Measurements from ENCODE around the gene FILIP1L. TPM values are rescaled to one million over a fixed set of nuclear protein-coding genes. Genes with fewer than 3 reads are reported as not detected.

The FILIP1L gene
- total RNA-seq, 4 donors from 2014 or later: 31.3 to 64.0 (median 46.5) TPM

DNA sequence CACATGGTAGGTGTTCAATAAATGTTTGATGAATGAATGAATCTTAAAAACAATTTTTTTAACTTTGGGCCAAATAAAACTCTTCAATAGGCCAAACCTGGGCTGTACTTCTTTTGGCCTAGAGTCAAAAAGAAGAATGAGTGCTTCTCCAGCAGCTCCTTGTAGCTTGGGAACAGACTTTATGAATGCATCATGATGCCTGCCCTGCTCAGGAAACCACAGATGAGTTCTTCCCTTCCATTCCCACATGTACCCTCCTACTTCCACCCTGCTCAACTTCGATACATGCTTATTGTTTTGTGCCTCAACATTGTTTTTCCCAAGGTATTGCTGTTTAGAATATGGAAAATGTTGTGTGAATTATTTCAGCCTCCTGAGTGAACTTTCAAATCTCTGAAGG is 87.0 kb downstream of the FILIP1L start:
- TF ChIP-seq, protein P1, sequence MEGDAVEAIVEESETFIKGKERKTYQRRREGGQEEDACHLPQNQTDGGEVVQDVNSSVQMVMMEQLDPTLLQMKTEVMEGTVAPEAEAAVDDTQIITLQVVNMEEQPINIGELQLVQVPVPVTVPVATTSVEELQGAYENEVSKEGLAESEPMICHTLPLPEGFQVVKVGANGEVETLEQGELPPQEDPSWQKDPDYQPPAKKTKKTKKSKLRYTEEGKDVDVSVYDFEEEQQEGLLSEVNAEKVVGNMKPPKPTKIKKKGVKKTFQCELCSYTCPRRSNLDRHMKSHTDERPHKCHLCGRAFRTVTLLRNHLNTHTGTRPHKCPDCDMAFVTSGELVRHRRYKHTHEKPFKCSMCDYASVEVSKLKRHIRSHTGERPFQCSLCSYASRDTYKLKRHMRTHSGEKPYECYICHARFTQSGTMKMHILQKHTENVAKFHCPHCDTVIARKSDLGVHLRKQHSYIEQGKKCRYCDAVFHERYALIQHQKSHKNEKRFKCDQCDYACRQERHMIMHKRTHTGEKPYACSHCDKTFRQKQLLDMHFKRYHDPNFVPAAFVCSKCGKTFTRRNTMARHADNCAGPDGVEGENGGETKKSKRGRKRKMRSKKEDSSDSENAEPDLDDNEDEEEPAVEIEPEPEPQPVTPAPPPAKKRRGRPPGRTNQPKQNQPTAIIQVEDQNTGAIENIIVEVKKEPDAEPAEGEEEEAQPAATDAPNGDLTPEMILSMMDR (IDR thresholded peaks at IDR 0.05): no peak
- DNase-seq (ENCODE audit: low spot score) (no peak), ATAC-seq (ENCODE audit: low FRiP score) (no peak)

DNA sequence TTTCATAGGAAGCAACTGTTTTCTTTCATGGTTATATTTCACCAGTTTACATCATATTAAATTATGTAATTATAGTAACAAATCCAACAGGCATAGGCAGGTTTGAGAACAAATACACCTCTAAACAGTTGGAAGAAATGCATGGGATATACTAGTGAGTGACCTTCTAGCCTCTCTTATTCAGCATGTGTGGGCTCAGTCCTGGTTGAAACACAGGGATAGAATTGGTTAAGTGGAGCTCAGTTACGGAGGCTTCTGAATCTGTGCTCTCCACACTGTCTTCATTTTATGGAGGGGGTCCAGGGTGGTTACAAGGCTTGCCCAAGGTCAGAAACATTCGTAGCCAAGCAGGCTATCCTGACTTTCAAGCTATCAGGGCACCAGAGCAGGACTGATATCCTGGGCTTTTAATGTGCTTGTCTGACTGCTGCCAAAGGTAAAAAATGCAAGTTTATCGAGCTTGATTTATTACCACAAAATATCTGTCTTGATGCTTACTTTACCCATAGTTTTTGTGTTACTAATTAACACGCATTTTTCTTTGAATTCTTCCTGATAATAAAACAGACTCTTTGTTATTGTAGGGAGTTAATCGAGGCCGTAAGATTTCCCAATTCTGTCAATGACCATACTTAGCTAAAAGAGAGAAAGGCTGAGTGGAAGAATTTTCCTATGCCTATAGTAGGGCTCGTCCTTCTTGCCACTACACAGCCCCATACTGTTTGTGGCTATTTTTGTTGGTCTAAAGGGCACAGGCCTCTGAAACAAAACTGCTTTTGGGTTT is 89.6 kb downstream of the FILIP1L start:
- ATAC-seq (ENCODE audit: low FRiP score): peak; percentile 60

DNA sequence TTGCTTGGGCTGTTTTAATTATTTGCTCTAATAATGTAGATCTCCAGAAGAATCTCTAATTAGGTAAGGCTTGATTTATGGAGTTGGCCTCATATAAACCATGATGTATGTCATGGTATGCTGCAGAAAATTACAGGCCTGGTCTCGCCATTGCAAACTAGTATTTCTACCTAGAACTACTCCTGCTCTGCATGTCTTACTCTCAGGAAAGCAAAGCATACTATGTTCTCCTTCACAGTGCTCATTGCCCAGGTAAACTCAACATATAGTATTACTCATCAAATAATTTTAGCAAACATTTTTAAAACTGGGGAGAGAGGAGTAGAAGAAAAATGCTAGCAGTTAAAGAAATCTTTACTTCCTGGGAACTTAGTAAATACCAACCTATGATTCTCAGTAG is 90.7 kb downstream of the FILIP1L start:
- DNase-seq (ENCODE audit: low spot score): no peak
- ATAC-seq (ENCODE audit: low FRiP score): no peak
- TF ChIP-seq, protein P1 (IDR thresholded peaks at IDR 0.05): no peak

More for the DNA sequence above, 89.6 kb downstream of the FILIP1L start:
- no peak for DNase-seq (ENCODE audit: low spot score)
- TF ChIP-seq, protein P1 (IDR thresholded peaks at IDR 0.05): no peak

DNA sequence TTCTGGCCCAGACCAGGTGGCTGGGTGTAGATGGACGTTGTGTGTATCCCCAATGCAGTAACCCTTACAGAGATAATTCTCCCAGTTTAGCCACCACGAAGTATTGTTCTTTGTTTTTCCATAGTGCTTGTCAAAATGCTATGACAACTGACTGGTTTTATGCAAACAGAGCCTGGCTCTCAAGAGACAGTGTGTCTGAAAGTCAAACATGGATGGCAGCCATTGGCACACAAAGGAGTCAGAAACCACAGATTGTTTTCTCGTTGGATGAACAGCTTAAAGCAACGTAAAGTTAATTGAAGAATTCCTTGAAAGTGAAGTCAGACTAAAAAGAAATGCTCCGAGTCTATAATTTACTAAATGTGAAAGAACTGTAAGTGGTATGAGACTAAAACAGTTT is 91.2 kb downstream of the FILIP1L start:
- DNase-seq (ENCODE audit: low spot score) (no peak), ATAC-seq (ENCODE audit: low FRiP score) (no peak)

DNA sequence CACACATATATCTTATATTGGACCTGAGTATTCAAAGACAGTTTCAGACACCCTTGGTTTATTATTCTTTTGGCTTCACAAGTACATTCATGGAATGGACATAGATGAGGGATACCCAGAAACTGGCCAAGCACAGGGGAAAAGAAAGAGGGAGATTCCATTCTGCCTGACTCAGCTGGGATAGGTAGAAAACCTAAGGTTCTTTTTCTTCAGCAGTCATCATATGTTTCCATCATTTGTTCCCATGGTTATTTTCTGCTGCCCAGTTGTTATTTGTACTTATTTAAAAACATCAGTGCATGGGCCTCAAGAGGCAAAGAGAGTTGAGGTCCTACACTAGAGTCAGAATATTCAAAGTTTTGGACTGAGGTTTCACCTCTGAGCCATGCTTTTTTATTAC is 91.8 kb downstream of the FILIP1L start:
- DNase-seq (ENCODE audit: low spot score) (no peak), ATAC-seq (ENCODE audit: low FRiP score) (no peak)
- TF ChIP-seq, protein P1 (IDR thresholded peaks at IDR 0.05): no peak

More for the DNA sequence above, 91.2 kb downstream of the FILIP1L start:
- TF ChIP-seq, protein P1 (IDR thresholded peaks at IDR 0.05): no peak

DNA sequence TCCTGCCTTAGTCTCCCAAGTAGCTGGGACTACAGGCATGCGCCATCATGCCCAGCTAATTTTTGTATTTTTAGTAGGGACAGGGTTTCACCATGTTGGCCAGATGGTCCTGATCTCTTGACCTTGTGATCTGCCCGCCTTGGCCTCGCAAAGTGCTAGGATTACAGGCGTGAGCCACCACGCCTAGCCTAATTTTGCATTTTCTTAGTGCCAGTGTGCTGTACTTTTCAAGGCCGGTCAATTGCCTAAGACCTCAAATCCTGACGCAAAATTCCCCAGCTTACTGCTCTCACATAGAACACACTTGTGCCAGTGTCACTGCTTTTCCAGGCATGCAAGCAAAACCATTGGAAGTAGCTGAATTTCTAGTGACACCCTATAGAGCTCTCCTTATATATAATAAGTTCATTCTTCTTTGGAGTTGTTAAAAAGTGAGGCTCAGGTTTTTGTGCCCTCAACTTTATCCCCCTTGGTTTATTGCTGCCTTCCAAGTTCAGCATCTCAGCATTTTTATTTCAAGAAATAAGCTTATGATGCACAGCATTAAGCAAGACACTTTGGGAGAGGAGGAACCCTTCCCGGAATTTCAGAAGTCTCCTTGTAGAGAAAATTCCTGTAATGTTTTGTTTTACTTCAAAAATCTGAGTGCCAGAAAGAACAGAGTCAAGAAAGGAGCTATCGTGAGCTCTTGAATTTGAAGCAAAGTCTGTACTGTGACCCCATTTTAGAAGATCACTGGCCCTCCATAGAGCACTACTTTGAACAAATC is 93.2 kb downstream of the FILIP1L start:
- DNase-seq (ENCODE audit: low spot score) (no peak), ATAC-seq (ENCODE audit: low FRiP score) (peak; percentile 45)
- TF ChIP-seq, protein P1 (IDR thresholded peaks at IDR 0.05): no peak

All from omental fat pad (tissue), 4 donors.